ENCODE data around the gene HCST.

DNA sequence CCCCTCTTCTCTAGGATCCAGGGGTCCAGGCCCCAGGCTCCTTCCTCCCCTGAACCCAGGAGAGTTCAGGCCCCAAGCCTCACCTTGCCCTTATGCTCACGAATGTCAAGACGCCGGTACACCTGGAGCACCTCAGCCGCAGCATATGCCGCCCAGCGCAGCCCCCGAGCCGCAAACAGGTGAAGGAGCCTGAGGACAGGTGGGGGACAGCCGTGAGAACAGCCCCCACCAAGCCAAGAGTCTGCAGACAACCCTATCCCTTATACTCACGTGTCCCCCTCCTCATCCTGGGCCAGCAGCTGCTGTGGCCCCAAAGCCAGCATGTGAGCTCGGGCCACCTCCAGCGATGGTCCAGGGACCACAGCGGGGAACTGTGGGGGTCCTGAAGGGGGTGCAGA is 5.7 kb upstream of the HCST start:
- TF ChIP-seq POLR2A (IDR thresholded peaks at IDR 0.05): no peak
- TF ChIP-seq, protein P1, sequence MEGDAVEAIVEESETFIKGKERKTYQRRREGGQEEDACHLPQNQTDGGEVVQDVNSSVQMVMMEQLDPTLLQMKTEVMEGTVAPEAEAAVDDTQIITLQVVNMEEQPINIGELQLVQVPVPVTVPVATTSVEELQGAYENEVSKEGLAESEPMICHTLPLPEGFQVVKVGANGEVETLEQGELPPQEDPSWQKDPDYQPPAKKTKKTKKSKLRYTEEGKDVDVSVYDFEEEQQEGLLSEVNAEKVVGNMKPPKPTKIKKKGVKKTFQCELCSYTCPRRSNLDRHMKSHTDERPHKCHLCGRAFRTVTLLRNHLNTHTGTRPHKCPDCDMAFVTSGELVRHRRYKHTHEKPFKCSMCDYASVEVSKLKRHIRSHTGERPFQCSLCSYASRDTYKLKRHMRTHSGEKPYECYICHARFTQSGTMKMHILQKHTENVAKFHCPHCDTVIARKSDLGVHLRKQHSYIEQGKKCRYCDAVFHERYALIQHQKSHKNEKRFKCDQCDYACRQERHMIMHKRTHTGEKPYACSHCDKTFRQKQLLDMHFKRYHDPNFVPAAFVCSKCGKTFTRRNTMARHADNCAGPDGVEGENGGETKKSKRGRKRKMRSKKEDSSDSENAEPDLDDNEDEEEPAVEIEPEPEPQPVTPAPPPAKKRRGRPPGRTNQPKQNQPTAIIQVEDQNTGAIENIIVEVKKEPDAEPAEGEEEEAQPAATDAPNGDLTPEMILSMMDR (IDR thresholded peaks at IDR 0.05): no peak
